ENCODE data around the gene CENPP. TPM values are rescaled to one million over a fixed set of nuclear protein-coding genes. Genes with fewer than 3 reads are reported as not detected.

Gene CENPP
- total RNA-seq, 4 donors from 2014 or later: 1.5 to 11.6 (median 5.5) TPM

- no peak for DNase-seq
- intact Hi-C loops (cut with DNase I): no loop called here
- H3K4me3 ChIP-seq (replicated peaks in 1 of 3): no peak overlapping the region
- no peak for TF ChIP-seq POLR2A (IDR thresholded peaks at IDR 0.05)
- no peak for TF ChIP-seq CTCF (IDR thresholded peaks at IDR 0.05)
- no peaks in the 10 kb centered on the region for H3K27me3 ChIP-seq
- H3K36me3 ChIP-seq: peaks cover 0 to 10% of the 10 kb centered on the region in 2 donors
- no peaks in the 10 kb centered on the region for H3K9me3 ChIP-seq
- WGBS, 2 donors: 89 to 96% methylated on average over 13 of the region's 13 CpGs
- H3K27ac ChIP-seq: no peak overlapping the region
- peaks cover 4 to 13% of the 10 kb centered on the region in 2 donors for H3K4me1 ChIP-seq
These were observed 290.0 kb downstream of the CENPP start for GRCh38 chr9:92615790-92616189.

- intact Hi-C loops (cut with DNase I): no loop called here
- no peak overlapping the region for H3K4me3 ChIP-seq (replicated peaks in 1 of 3)
- no peak for DNase-seq
- no peak overlapping the region for H3K27ac ChIP-seq
- TF ChIP-seq CTCF (IDR thresholded peaks at IDR 0.05) (no peak), POLR2A (IDR thresholded peaks at IDR 0.05) (no peak)
- H3K36me3 ChIP-seq: peaks cover 0 to 10% of the 10 kb centered on the region in 2 donors
- 87 to 90% methylated on average over 11 of the region's 11 CpGs for WGBS, 2 donors
- no peaks in the 10 kb centered on the region for H3K27me3 ChIP-seq
- peaks cover 4 to 13% of the 10 kb centered on the region in 2 donors for H3K4me1 ChIP-seq
- H3K9me3 ChIP-seq: no peaks in the 10 kb centered on the region
These were observed 290.5 kb downstream of the CENPP start for GRCh38 chr9:92616199-92616641.

- WGBS, 2 donors: 83 to 86% methylated on average over 11 of the region's 11 CpGs
- H3K9me3 ChIP-seq: no peaks in the 10 kb centered on the region
- DNase-seq: no peak
- intact Hi-C loops (cut with DNase I): no loop called here
- TF ChIP-seq POLR2A (IDR thresholded peaks at IDR 0.05): no peak
- H3K36me3 ChIP-seq: peaks cover 0 to 10% of the 10 kb centered on the region in 2 donors
- H3K4me1 ChIP-seq: peaks cover 4 to 10% of the 10 kb centered on the region in 2 donors
- H3K27me3 ChIP-seq: no peaks in the 10 kb centered on the region
- no peak overlapping the region for H3K4me3 ChIP-seq (replicated peaks in 1 of 3)
- H3K27ac ChIP-seq: no peak overlapping the region
These were observed 290.9 kb downstream of the CENPP start for GRCh38 chr9:92616655-92617111.

- intact Hi-C loops (cut with DNase I): no loop called here
- Histone ChIP-seq H3K4me3 (replicated peaks in 1 of 3) (no peak overlapping the region), H3K27ac (no peak overlapping the region), H3K36me3 (peaks cover 0 to 10% of the 10 kb centered on the region in 2 donors), H3K27me3 (no peaks in the 10 kb centered on the region), H3K4me1 (peaks cover 2 to 4% of the 10 kb centered on the region in 2 donors), H3K9me3 (no peaks in the 10 kb centered on the region)
- TF ChIP-seq POLR2A (IDR thresholded peaks at IDR 0.05) (no peak), CTCF (IDR thresholded peaks at IDR 0.05) (no peak)
- 89 to 90% methylated on average over 8 to 11 of the region's 11 CpGs for WGBS, 2 donors
- DNase-seq: no peak
These were observed 291.6 kb downstream of the CENPP start for GRCh38 chr9:92617195-92617813.

- WGBS, 2 donors: 76 to 86% methylated on average over 11 of the region's 11 CpGs
- peaks cover 0 to 4% of the 10 kb centered on the region in 2 donors for H3K4me1 ChIP-seq
- H3K9me3 ChIP-seq: no peaks in the 10 kb centered on the region
- no peak for DNase-seq
- no peak overlapping the region for H3K27ac ChIP-seq
- H3K4me3 ChIP-seq (replicated peaks in 1 of 3): no peak overlapping the region
- TF ChIP-seq POLR2A (IDR thresholded peaks at IDR 0.05): no peak
- TF ChIP-seq CTCF (IDR thresholded peaks at IDR 0.05): no peak
- H3K27me3 ChIP-seq: no peaks in the 10 kb centered on the region
- H3K36me3 ChIP-seq: peaks cover 0 to 10% of the 10 kb centered on the region in 2 donors
- intact Hi-C loops (cut with DNase I): no loop called here
These were observed 292.3 kb downstream of the CENPP start for GRCh38 chr9:92617951-92618510.

Data from thyroid gland (tissue), 4 donors.